HG02588 (cell line): Measurements from ENCODE around the gene MED20.

Experiments used
- ATAC-seq: cut with Tn5 transposase; IDR thresholded peaks from one replicate; pipeline ENCODE4 v1.9.1; 2021; ENCODE audit warnings: mild to moderate bottlenecking, moderate library complexity; ENCODE audit not compliant: unreplicated experiment

Gene MED20

GRCh38 chr6:41914869-41915530 lies 5.9 kb downstream of the MED20 start:
- ATAC-seq: no peak

GRCh38 chr6:41914343-41914742 lies 6.6 kb downstream of the MED20 start:
- no peak for ATAC-seq

- ATAC-seq: no peak
Observed at GRCh38 chr6:41909727-41910126, 11.2 kb downstream of the MED20 start.

DNA sequence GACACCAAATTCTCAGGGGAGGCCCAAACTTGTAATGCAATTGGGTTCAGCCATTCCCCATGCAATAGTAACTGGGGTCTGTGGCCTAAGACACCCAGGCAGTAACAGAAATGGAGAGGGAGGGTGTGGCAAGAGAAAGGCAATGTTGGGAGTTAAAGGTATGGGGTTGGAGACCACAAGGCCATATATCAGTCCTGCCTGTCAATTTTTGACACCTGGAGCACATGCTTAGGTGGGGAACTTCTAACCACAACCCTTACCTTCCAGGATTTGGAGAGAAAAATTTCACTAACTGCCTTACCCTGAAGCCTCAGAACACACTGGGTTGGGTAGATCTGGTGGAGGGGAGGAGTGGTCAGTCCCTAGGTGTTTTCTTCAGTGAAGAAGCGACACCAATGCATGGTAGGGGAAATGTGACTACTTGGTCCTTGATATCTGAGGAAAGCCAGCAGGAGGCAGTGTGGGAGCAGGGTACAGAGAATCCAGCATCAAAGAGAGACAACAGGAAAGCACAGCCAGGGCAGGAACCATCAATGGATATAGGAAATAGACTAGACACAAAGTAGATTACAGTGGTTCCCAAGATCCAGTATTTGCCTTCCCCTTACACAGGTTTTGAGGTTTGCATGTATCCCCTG lies 18.9 kb downstream of the MED20 start:
- no peak for ATAC-seq

DNA sequence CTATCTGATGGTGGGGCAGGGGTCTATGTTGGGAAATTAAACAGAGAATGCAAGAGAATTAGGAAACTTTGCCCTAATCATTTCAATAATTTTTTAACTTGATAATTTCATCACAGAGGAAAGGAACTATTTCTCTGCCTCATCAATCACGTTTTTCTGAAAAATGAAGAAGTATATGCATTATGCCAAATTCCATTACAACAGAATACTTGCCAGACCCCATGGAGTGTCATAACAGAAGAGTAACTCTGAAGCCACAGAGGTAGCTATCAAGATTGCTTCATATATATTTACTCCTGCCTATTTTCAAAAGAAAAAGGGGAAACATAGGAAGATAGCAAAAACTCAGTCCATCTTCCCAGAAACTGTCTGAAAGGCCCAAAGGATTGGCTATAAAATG lies 20.1 kb downstream of the MED20 start:
- ATAC-seq: no peak

DNA sequence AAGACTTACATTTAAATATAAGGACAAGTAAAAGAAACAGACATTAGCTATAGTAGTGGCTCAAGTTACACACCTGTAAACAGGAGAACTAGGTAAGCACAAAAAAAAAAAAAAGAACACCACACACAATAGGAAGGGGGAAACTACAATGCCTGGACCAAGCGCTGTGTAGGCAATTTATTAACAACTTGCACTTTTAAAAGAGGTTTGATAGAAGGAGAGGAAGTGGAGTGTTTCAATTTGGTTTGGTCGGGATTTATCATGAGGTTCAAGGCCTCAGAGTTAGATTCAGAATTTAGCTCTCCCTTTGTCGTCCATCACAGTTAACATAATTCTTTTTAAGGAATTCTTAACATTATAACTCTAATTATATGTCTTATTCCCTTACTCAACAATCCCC lies 24.7 kb downstream of the MED20 start:
- ATAC-seq: no peak

DNA sequence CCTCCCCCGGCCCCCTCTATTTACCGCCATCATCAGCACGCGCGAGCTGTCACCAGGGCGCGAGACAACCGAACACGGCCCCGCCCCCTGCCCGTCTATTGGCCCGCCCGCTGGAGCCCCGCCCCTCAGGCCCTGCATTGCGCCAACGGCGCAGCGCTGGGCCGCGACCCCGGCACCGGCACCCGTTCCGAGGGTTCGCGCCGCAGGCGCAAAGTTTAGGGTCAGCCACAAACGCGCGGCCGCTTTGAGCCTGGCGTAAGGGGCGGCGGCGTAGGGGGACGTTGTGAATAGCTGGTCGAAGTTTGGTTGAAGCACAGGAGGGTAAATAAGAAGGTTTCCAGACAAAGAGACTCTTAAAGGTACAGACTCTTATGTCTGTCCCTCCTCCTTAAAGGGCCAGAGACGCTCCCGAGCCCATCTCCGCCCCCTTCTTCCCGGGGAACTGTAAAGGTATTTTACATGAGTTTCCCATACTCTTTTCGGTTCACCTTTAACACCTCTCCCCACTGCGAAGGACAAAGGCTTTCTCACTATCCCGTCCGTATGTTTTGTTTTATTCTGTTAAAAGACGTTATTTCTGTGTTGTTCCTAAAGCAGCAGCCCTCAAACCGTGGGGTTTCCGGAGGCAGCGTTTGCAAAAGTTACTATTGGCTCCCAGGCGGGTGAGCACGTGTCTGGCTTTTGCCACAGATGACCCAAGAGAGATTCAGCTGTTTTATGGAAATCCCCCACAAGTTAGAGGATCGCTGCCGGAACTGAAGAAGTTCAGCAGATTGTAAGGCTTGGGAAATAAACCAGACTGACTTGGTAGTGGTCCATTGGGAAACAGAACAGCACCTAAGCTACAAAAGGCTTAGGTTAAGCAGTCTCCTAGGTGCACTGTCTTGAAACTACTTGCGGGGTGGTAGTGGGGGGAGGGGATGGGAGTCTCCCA lies 25.4 kb downstream of the MED20 start, which contains the start of gene USP49:
Gene USP49 (minus strand): TSS at position 76 of the 934 bp plus-strand sequence. CDS start 88,392 bp downstream, outside the sequence.
- ATAC-seq: peak; percentile 76

DNA sequence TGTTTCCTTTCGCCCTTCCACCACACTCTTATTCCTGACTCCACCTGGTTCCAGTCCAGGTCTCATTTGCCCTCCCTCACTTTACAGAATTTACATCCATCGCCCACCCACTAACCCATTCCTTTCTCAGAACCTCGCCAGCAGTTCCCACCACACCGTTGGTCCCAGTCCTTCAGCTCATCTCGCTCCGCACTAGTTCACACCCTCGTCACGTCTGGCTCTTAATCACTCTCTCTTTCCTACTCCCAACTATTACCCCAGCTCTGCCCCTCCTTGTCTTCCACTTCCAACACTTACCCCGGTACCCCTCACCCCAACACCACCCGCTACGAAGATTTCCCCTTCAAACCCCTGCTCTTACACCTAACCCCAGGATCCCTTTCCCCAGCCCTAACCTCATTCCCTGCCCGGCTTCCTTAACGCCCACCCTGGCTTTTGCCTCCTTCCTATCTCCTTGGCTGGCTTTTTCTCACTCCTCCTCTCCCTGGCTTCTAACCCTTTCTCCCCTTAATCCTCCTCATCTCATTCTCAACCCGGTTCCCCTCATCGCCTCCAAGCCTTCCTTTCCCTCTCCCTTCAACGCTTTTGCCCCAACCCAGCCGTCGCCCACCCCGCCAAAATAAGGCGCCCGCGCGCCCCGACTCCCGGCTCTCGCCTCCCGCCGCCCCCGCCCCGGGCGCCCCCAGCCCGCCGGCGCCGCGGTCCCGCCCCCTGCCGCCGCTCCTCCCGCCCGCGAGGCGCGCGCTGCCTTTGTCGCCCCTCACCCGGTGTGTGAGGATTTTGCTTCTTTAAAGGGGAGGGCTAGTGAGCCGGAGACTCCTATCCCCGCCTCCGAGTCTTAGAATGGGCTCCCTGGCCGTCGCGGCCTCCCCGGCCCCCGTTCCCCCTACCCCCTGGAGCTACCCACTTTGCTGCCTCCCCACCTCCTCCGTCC lies 26.3 kb downstream of the MED20 start:
- peak; percentile 43 for ATAC-seq

- no peak for ATAC-seq
Observed at GRCh38 chr6:41892921-41893564, 27.9 kb downstream of the MED20 start.

DNA sequence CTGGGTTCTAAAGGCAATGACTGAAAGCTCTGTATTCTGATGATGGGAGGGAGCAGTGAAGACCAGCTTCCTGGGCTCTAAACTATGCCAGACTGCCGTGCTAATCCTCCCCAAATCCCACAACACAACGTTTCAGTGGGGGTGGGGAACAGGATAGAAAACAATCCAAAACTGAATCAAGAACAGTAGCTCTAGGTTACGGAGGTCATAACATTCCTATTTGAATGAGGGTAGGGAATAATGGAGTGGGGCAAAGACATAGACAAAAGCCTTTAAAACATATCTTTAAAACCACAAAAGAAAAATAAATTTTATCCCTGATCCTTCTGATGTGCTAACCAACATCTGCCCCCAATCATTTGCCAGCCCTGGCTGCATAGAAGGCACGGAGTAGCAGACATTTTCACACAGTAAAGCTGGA lies 33.6 kb downstream of the MED20 start:
- no peak for ATAC-seq

- ATAC-seq: no peak
Observed at GRCh38 chr6:41885930-41886329, 35.0 kb downstream of the MED20 start.

- ATAC-seq: no peak
Observed at GRCh38 chr6:41884957-41885356, 36.0 kb downstream of the MED20 start.

- no peak for ATAC-seq
Observed at GRCh38 chr6:41881506-41881905, 39.4 kb downstream of the MED20 start.

DNA sequence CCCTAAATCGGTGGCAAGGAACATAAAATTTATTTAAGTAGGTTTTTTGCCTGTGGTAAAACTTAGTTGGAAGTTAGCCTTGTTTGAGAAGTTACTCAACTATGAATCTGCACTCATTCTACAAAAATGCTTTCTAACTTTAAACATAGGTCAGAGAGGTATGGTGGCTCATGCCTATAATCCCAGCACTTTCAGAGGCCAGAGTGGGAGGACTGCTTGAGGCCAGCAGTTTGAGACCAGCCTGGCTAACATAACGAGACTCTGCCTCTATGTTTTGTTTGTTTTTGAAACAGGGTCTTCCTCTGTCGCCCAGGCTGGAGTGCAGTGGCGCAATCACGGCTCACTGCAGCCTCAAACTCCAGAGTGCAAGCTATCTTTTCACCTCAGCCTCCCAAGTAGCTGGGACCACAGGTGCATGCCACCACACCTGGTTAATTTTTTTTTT lies 42.0 kb downstream of the MED20 start:
- ATAC-seq: no peak

GRCh38 chr6:41878246-41878645 lies 42.7 kb downstream of the MED20 start:
- ATAC-seq: no peak

DNA sequence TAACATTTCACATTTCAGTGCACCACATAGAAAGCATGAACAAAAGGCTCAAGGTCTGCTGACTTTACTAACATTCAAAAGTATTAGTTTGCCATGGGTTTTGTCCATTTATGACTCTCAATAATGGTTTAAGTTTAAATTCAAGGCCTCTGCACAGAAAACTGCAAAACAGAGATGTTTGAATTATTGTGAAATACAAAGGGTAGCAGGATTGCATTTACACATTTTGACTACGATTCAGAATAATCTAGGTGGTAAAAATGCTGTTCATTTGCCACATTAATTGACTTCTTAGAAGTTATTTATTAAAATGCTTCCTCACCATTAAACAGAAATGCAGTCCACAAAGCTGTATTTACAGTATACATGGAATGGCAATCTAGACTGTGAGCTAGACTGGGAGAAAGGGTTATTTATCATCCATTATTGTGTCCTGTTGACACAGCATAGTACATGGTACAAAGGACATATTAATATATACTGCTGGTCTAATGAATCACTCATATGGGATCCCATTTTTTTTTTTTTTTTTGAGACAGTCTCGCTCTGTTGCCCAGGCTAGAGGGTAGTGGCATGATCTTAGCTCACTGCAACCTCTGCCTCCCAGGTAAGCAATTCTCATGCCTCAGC lies 43.8 kb downstream of the MED20 start:
- ATAC-seq: no peak

DNA sequence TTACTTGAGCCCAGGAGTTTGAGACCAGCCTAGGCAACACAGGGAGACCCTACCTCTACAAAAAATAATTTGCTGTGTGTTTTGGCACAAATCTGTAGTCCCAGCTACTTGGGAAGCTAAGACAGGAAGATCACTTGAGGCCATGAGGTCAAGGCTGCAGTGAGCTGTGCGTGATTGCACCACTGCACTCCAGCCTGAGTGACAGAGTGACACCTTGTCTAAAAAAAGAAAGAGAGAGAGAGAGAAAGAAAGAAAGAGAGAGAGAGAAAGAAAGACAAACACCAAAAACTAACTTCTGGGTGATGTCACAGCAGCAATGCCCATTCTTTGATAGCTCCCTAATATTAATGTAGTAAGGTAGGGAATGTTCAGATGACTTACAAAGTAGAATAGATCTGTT lies 46.2 kb downstream of the MED20 start:
- no peak for ATAC-seq

GRCh38 chr6:41872147-41872546 lies 48.8 kb downstream of the MED20 start:
- no peak for ATAC-seq

- ATAC-seq: no peak
Observed at GRCh38 chr6:41871691-41872090, 49.2 kb downstream of the MED20 start.
